Thyroid gland (tissue), 4 donors: ENCODE measurements around the gene TSHZ2. TPM values are rescaled to one million over a fixed set of nuclear protein-coding genes. Genes with fewer than 3 reads are reported as not detected.

Experiments used
- DNase-seq, 2 donors: peaks; one replicate each; pipeline ENCODE4 v3.0.0-alpha.2; 2019
- H3K27ac ChIP-seq, 3 donors: fragments of 200-600 bp; sonication (generic); 1 replicate in 2 of 3; 2 replicates in 1 of 3; pipeline ENCODE4 v1.5.1; 2016 to 2019; ENCODE audit warnings: mild to moderate bottlenecking in 1 of 3, moderate library complexity in 1 of 3
- H3K27me3 ChIP-seq: fragments of 200-600 bp; sonication (generic); one replicate; pipeline ENCODE4 v1.5.1; 2019
- H3K36me3 ChIP-seq, 2 donors: fragments of 200-600 bp; sonication (generic); one replicate each; pipeline ENCODE4 v1.5.1; 2016 to 2019
- H3K4me1 ChIP-seq, 2 donors: fragments of 200-600 bp; sonication (generic); one replicate each; pipeline ENCODE4 v1.5.1; 2017 to 2019
- H3K4me3 ChIP-seq, 3 donors: fragments of 200-600 bp; sonication (generic); replicated peaks in 1 of 3; 1 replicate in 2 of 3; 2 replicates in 1 of 3; pipeline ENCODE4 v1.5.1; 2016; ENCODE audit warnings: mild to moderate bottlenecking in 1 of 3
- H3K9me3 ChIP-seq: fragments of 200-600 bp; sonication (generic); one replicate; pipeline ENCODE4 v1.5.1; 2017
- CTCF ChIP-seq, 6 experiments: fragments of 200-600 bp in 3 of 6; fragments of 450-650 bp in 3 of 6; sonication (generic) in 3 of 6; IDR thresholded peaks; one replicate each; pipeline ENCODE4 v1.5.1; 2016 to 2019; ENCODE audit warnings: antibody characterized with exemption in 6 of 6, mild to moderate bottlenecking in 2 of 6, inconsistent platforms in 1 of 6, moderate library complexity in 1 of 6
- POLR2A ChIP-seq, 2 donors: fragments of 450-650 bp; IDR thresholded peaks; one replicate each; pipeline ENCODE4 v1.6.1; 2017; ENCODE audit warnings: antibody characterized with exemption in 2 of 2, mild to moderate bottlenecking in 2 of 2, moderate library complexity in 1 of 2
- WGBS, 2 donors: methylation state at CpG; one replicate each; pipeline ENCODE4 v1.1.5; 2017; 5-methylcytosine and 5-hydroxymethylcytosine counted together
- intact Hi-C: fragments of 100-400 bp; cut with DNase I; formaldehyde crosslinking; loops from one replicate; pipeline ENCODE4 v1.15.1; 2023
- total RNA-seq, 4 donors: library from RNA; depleted of rRNA; stranded (reverse); fragments of >200 nt; gene quantifications; one replicate each; pipeline ENCODE4 v1.2.3, GENCODE V29; 2016

Gene TSHZ2
- total RNA-seq, 4 donors from 2014 or later: 11.0 to 27.9 (median 14.0) TPM

DNA sequence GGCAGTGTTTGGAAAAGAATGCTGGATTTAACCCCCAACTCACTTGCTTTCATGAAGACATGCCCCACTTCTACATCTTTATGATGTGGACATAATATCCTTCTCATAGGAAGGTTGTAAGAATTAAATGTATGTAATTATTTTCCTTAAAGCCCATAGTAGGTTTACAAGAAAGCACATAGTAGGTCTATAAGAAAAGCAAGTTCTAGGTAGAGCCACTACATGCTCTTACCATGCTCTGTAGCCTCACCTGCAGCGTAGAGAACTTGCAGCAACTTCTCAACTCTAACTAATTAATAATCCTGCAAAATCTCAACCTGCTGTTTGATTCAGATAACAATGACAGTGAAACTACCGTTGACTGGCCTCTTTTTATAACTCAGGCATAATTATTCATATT is 288.4 kb downstream of the TSHZ2 start:
- no peak overlapping the region for H3K27ac ChIP-seq
- WGBS, 2 donors: 94 to 95% methylated on average over 2 of the region's 2 CpGs
- no peaks in the 10 kb centered on the region for H3K9me3 ChIP-seq

GRCh38 chr20:53262365-53262764 is 290.2 kb downstream of the TSHZ2 start:
- TF ChIP-seq CTCF (IDR thresholded peaks at IDR 0.05): no peak
- TF ChIP-seq POLR2A (IDR thresholded peaks at IDR 0.05): no peak
- no peak overlapping the region for H3K4me3 ChIP-seq
- intact Hi-C loops: no loop called here

More for the DNA sequence above, 288.4 kb downstream of the TSHZ2 start:
- Histone ChIP-seq H3K4me3 (no peak overlapping the region), H3K36me3 (no peaks in the 10 kb centered on the region), H3K27me3 (no peaks in the 10 kb centered on the region), H3K4me1 (no peaks in the 10 kb centered on the region)
- intact Hi-C loops: no loop called here
- DNase-seq: no peak
- TF ChIP-seq CTCF (IDR thresholded peaks at IDR 0.05) (no peak), POLR2A (IDR thresholded peaks at IDR 0.05) (no peak)

GRCh38 chr20:53263554-53264438 is 291.6 kb downstream of the TSHZ2 start:
- Histone ChIP-seq H3K4me3 (no peak overlapping the region), H3K36me3 (no peaks in the 10 kb centered on the region), H3K27me3 (no peaks in the 10 kb centered on the region), H3K27ac (no peak overlapping the region), H3K4me1 (no peaks in the 10 kb centered on the region), H3K9me3 (no peaks in the 10 kb centered on the region)
- 63 to 74% methylated on average over 8 of the region's 8 CpGs for WGBS, 2 donors
- no peak for DNase-seq
- intact Hi-C loops: no loop called here
- TF ChIP-seq CTCF (IDR thresholded peaks at IDR 0.05) (no peak), POLR2A (IDR thresholded peaks at IDR 0.05) (no peak)

More at GRCh38 chr20:53262365-53262764, 290.2 kb downstream of the TSHZ2 start:
- H3K36me3 ChIP-seq: no peaks in the 10 kb centered on the region
- H3K9me3 ChIP-seq: no peaks in the 10 kb centered on the region
- 71 to 72% methylated on average over 7 of the region's 7 CpGs for WGBS, 2 donors
- no peaks in the 10 kb centered on the region for H3K27me3 ChIP-seq
- no peaks in the 10 kb centered on the region for H3K4me1 ChIP-seq
- no peak for DNase-seq
- no peak overlapping the region for H3K27ac ChIP-seq

DNA sequence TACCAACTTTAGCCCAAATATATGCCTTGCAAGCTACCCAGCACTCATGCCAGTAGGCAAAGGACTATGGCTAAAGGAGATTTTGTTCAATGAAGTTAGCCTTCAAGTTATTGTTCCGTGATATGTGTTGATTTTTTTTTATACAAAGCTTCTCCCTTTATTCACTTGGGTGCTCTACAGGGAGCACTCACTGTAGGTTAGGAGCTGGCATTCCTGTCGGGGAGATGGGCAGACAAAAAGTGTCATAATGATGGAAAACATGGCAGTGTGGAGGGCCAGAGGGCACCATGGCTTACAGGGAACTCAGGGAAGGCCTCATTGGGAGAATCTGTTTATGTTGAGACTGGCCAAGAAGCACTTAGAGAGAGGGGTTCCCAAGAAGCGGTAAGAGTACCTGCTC is 292.4 kb downstream of the TSHZ2 start:
- 93 to 94% methylated on average over 3 of the region's 3 CpGs for WGBS, 2 donors
- DNase-seq: no peak
- intact Hi-C loops: no loop called here

More for the DNA sequence above, 292.4 kb downstream of the TSHZ2 start:
- Histone ChIP-seq H3K36me3 (no peaks in the 10 kb centered on the region), H3K4me1 (no peaks in the 10 kb centered on the region), H3K4me3 (no peak overlapping the region), H3K27ac (no peak overlapping the region), H3K27me3 (no peaks in the 10 kb centered on the region), H3K9me3 (no peaks in the 10 kb centered on the region)
- no peak for TF ChIP-seq CTCF (IDR thresholded peaks at IDR 0.05)
- TF ChIP-seq POLR2A (IDR thresholded peaks at IDR 0.05): no peak
